H1 (cell line): ENCODE results near the gene MCM3AP.

Experiments
- ASH2L ChIP-seq: fragments of 200-600, 300-600 bp; sonication (generic); IDR thresholded peaks from one replicate; pipeline ENCODE4 v1.7.1; 2017; ENCODE audit warnings: low read length
- GABPA ChIP-seq: IDR thresholded peaks from 2 replicates; pipeline ENCODE4 v1.6.1; 2011; ENCODE audit warnings: mild to moderate bottlenecking, low read length, moderate library complexity, borderline replicate concordance; ENCODE audit not compliant: insufficient read depth
- GTF2F1 ChIP-seq: IDR thresholded peaks from 2 replicates; pipeline ENCODE4 v1.6.1; 2012; ENCODE audit warnings: low read depth, low read length, improper control_type of control experiment, borderline replicate concordance
- JUN ChIP-seq: IDR thresholded peaks from 2 replicates; pipeline ENCODE4 v1.6.1; 2011; ENCODE audit warnings: low read depth, mild to moderate bottlenecking, improper control_type of control experiment, low read length
- POLR2A ChIP-seq, 2 experiments: IDR thresholded peaks; 1 replicate in 1 of 2; 2 replicates in 1 of 2; pipeline ENCODE4 v1.6.1; 2011; ENCODE audit warnings: low read depth in 2 of 2, low read length in 2 of 2, mild to moderate bottlenecking in 2 of 2; ENCODE audit errors: control extremely low read depth in 1 of 2
- RNF2 ChIP-seq: fragments of 200-900, 300-1000 bp; sonication (generic); IDR thresholded peaks from 2 replicates; pipeline ENCODE4 v1.7.1; 2016; ENCODE audit warnings: borderline replicate concordance, low read depth, mild to moderate bottlenecking, antibody characterized with exemption, low read length; ENCODE audit not compliant: poor library complexity, severe bottlenecking; ENCODE audit errors: missing control alignments
- SIN3A ChIP-seq, 2 experiments: IDR thresholded peaks in 1 of 2; conservative IDR thresholded peaks in 1 of 2; 2 replicates each; pipeline ENCODE4 v1.6.1; 2011 to 2012; ENCODE audit warnings: low read length in 2 of 2, improper control_type of control experiment in 1 of 2, low read depth in 1 of 2, mild to moderate bottlenecking in 1 of 2
- SP1 ChIP-seq: IDR thresholded peaks from 2 replicates; pipeline ENCODE4 v1.6.1; 2011; ENCODE audit warnings: low read depth, low read length
- SP4 ChIP-seq: IDR thresholded peaks from 2 replicates; pipeline ENCODE4 v1.6.1; 2012; ENCODE audit warnings: low read length, inconsistent platforms
- SUZ12 ChIP-seq: fragments of 200-600 bp; sonication (generic); IDR thresholded peaks from 2 replicates; pipeline ENCODE4 v1.6.1; 2012; ENCODE audit warnings: mild to moderate bottlenecking, inconsistent platforms, low read length, moderate library complexity, mixed read lengths
- ZNF274 ChIP-seq: IDR thresholded peaks from 2 replicates; pipeline ENCODE4 v1.7.0; 2012; ENCODE audit warnings: low read length, borderline replicate concordance; ENCODE audit errors: extremely low read depth
- TF ChIP-seq, protein P1 (sequence below): IDR thresholded peaks from 2 replicates; pipeline ENCODE4 v1.6.1; 2011; ENCODE audit warnings: low read depth, mild to moderate bottlenecking, low read length; ENCODE audit not compliant: insufficient read depth
- TF ChIP-seq, protein P2 (sequence below), 3 experiments: IDR thresholded peaks; 1 replicate in 2 of 3; 2 replicates in 1 of 3; pipeline versions ENCODE4 v1.5.1 to v1.6.1; 2011; ENCODE audit warnings: low read length in 3 of 3, mild to moderate bottlenecking in 3 of 3, inconsistent platforms in 2 of 3, low read depth in 1 of 3, moderate library complexity in 1 of 3; ENCODE audit not compliant: insufficient read depth in 1 of 3; ENCODE audit errors: control extremely low read depth in 1 of 3

DNA sequence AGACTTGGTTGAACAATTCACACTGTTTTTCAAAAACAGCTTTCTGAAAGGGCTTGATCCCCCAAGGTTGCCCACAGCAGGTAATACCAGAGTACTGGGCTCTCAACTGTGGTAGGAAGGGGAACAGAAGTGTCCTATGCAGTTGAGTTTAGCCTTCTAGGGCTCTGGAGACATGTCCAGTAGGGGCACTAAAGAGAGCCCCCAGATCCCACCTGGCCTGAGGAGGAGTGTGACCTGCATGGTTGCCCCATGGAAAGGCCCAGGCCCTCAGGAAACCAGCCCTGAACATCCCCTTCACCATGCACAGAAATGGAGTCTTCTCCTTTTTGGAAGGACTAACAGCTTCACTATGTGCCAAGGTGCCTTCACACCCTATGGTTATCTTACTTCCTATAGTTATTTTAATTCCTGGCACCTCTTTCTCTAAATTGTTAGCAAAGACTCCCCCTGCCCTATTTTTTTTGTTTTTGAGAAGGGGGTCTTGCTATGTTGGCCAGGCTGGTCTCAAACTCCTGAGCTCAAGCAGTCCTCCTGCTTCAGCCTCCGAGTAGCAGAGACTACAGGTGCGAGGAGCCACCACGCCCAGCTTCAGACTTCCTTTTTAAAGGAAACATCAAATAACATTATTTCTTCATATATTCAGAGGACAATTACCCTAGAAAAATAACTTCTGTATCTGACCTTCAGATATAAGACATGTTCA is 40.0 kb downstream of the MCM3AP start:
- no peak for TF ChIP-seq POLR2A (IDR thresholded peaks at IDR 0.05; ENCODE audit: control extremely low read depth in 1 of 2, low read depth in 2 of 2, low read length in 2 of 2)
- no peak for TF ChIP-seq JUN
- TF ChIP-seq ASH2L, result no peak
- TF ChIP-seq SUZ12, result no peak
- TF ChIP-seq, protein P1, sequence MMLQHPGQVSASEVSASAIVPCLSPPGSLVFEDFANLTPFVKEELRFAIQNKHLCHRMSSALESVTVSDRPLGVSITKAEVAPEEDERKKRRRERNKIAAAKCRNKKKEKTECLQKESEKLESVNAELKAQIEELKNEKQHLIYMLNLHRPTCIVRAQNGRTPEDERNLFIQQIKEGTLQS, result no peak
- TF ChIP-seq, protein P2, sequence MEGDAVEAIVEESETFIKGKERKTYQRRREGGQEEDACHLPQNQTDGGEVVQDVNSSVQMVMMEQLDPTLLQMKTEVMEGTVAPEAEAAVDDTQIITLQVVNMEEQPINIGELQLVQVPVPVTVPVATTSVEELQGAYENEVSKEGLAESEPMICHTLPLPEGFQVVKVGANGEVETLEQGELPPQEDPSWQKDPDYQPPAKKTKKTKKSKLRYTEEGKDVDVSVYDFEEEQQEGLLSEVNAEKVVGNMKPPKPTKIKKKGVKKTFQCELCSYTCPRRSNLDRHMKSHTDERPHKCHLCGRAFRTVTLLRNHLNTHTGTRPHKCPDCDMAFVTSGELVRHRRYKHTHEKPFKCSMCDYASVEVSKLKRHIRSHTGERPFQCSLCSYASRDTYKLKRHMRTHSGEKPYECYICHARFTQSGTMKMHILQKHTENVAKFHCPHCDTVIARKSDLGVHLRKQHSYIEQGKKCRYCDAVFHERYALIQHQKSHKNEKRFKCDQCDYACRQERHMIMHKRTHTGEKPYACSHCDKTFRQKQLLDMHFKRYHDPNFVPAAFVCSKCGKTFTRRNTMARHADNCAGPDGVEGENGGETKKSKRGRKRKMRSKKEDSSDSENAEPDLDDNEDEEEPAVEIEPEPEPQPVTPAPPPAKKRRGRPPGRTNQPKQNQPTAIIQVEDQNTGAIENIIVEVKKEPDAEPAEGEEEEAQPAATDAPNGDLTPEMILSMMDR (IDR thresholded peaks at IDR 0.05; ENCODE audit: control extremely low read depth in 1 of 3, insufficient read depth in 1 of 3, low read depth in 1 of 3, low read length in 3 of 3), result peak in 1 of 3 experiments; percentile 14; a peak in 1 of 4 replicates
- no peak for TF ChIP-seq ZNF274
- TF ChIP-seq SP4, result no peak
- no peak for TF ChIP-seq SP1
- TF ChIP-seq GABPA, result no peak
- no peak for TF ChIP-seq SIN3A (conservative IDR thresholded peaks at IDR 0.05 in 1 of 2, IDR thresholded peaks at IDR 0.05 in 1 of 2; ENCODE audit: low read depth in 1 of 2, low read length in 2 of 2)
- no peak for TF ChIP-seq RNF2
- TF ChIP-seq GTF2F1, result no peak
